WERI-Rb-1 (cell line): ENCODE results near the gene HOXA7.

ENCODE experiments used
- DNase-seq: peaks from one replicate; pipeline ENCODE4 v3.0.0-alpha.2; 2020
- H3K27ac ChIP-seq: fragments of 250-450 bp; sonication (Bioruptor Pico); 2 replicates; pipeline ENCODE4 v1.5.1; 2020; ENCODE audit warnings: mild to moderate bottlenecking, moderate library complexity
- H3K27me3 ChIP-seq: fragments of 250-450 bp; sonication (Bioruptor Pico); 2 replicates; pipeline ENCODE4 v1.5.1; 2021; ENCODE audit warnings: mild to moderate bottlenecking, low read depth, moderate library complexity; ENCODE audit not compliant: insufficient read depth, severe bottlenecking
- H3K36me3 ChIP-seq: fragments of 250-450 bp; sonication (Bioruptor Pico); 2 replicates; pipeline ENCODE4 v1.5.1; 2020; ENCODE audit warnings: mild to moderate bottlenecking, moderate library complexity
- H3K4me3 ChIP-seq: 2 replicates; pipeline ENCODE4 v1.5.1; 2011; ENCODE audit warnings: low read depth, mild to moderate bottlenecking, control low read depth, low read length
- H3K9me3 ChIP-seq: fragments of 250-450 bp; sonication (Bioruptor Pico); 2 replicates; pipeline ENCODE4 v1.5.1; 2021; ENCODE audit warnings: mild to moderate bottlenecking, moderate library complexity; ENCODE audit not compliant: severe bottlenecking
- TF ChIP-seq, protein P1 (sequence below): IDR thresholded peaks from 2 replicates; pipeline ENCODE4 v1.5.1; 2011; ENCODE audit warnings: low read depth, mild to moderate bottlenecking, control low read depth, inconsistent platforms, low read length

HOXA7 gene

GRCh38 chr7:27175626-27176523, 19.4 kb upstream of the HOXA7 start:
- no peak overlapping the region for H3K4me3 ChIP-seq
- peaks cover 8% of the 10 kb centered on the region for H3K9me3 ChIP-seq
- DNase-seq = peak; percentile 4
- H3K27ac ChIP-seq = no peak overlapping the region
- no peaks in the 10 kb centered on the region for H3K36me3 ChIP-seq
- peaks cover 70% of the 10 kb centered on the region for H3K27me3 ChIP-seq
- TF ChIP-seq, protein P1, sequence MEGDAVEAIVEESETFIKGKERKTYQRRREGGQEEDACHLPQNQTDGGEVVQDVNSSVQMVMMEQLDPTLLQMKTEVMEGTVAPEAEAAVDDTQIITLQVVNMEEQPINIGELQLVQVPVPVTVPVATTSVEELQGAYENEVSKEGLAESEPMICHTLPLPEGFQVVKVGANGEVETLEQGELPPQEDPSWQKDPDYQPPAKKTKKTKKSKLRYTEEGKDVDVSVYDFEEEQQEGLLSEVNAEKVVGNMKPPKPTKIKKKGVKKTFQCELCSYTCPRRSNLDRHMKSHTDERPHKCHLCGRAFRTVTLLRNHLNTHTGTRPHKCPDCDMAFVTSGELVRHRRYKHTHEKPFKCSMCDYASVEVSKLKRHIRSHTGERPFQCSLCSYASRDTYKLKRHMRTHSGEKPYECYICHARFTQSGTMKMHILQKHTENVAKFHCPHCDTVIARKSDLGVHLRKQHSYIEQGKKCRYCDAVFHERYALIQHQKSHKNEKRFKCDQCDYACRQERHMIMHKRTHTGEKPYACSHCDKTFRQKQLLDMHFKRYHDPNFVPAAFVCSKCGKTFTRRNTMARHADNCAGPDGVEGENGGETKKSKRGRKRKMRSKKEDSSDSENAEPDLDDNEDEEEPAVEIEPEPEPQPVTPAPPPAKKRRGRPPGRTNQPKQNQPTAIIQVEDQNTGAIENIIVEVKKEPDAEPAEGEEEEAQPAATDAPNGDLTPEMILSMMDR = no peak

DNA sequence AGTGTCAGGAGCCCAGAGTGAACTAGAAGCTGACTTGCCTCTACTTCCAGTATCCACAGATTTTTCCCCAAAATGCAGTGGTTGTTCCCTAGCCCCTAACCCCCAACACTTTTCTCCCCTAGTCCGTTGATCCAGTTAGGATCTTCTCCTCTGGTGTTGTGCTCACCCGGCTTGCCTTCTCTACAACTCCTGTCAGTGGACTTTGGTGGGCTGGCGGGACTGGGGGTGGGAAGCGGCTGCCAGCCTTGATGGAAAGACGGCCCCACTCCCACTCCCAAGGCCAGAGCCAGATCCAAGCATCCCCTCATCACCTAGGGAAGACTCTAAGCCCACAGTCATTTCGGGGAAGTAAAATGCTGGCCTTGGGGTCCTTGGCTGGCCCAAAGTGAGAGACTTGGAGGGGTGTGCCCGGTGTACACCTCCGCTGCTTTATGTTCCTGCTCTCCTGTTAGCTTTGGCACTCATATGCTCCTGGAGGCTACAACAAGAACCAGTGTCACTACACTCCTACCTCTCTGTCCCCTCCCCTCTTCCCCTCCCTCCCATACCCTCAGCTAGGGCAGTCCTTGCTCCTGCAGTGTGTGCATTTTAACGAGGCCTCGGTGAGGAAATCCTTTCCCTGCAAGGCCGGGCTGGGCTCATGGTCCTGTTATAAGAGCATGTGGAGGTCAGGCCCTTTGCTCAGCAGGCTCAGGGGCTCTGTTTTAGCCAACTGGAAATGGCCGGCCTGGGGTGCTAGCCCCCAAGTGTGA, 18.6 kb upstream of the HOXA7 start:
- Histone ChIP-seq H3K27ac (no peak overlapping the region), H3K4me3 (no peak overlapping the region), H3K36me3 (no peaks in the 10 kb centered on the region), H3K9me3 (peaks cover 8% of the 10 kb centered on the region), H3K27me3 (peaks cover 67% of the 10 kb centered on the region)
- TF ChIP-seq, protein P1 = no peak
- DNase-seq = peak; percentile 4

DNA sequence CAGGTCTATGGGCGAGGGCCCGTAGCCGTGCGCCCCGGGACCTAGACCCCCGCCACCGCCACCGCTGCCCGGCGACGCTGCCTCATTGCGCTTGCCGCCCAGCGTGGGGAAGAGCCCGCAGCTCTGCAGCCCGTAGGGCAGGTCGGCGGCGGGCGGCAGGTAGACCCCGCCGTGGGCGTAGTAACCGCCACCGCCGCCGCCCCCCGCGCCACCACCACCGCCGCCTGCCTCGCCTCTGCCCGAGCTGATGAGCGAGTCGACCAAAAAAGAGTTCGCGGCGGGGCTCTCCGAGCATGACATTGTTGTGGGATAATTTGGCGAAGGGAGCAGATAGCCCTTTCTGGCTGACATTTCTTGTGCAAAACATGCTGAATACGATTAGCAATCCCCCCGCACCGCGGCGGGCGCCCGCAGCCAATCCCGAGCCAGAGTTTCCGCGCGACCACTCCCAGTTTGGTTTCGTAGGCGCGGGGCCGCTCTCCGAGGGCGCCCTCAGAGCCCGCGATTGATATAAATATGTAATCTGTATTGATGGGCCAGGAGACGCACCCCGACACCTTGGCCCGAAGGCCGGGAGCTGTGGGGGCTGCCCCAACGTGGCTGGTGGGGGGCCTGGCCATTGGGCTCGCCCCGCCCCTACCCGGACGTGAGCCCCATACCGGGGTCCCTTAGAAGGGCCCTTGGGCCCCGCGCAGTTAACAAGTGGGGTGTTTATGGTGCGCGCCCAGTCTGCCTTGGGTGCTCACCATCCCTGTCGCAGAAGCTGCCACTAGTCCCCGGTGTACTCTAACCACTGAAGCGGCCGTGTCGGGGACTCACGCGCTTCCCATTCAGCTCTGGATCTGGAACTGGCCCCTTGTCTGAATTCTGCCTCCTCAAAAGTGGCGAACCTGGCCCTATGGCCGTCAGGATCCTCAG, 17.7 kb upstream of the HOXA7 start, which contains the start of gene HOXA10:
HOXA10 (minus strand) TSS at position 365 of the 918 bp plus-strand sequence; CDS start at position 351, 14 bp downstream.
- Histone ChIP-seq H3K4me3 (peak within 1 kb of the TSS; percentile 53), H3K9me3 (peaks cover 8% of the 10 kb centered on the region), H3K36me3 (no peaks in the 10 kb centered on the region), H3K27me3 (peaks cover 62% of the 10 kb centered on the region), H3K27ac (no peak within 1 kb of the TSS)
- TF ChIP-seq, protein P1 = no peak
- DNase-seq = peak; percentile 20

GRCh38 chr7:27173511-27173955, 17.1 kb upstream of the HOXA7 start:
- H3K9me3 ChIP-seq = peaks cover 8% of the 10 kb centered on the region

More at GRCh38 chr7:27173511-27173955, 17.1 kb upstream of the HOXA7 start:
- TF ChIP-seq, protein P1 = no peak
- Histone ChIP-seq H3K27ac (no peak overlapping the region), H3K27me3 (peaks cover 63% of the 10 kb centered on the region), H3K36me3 (no peaks in the 10 kb centered on the region), H3K4me3 (peak overlapping the region; percentile 53)
- DNase-seq = peak; percentile 14
